Keratinocyte (primary cell): ENCODE measurements around the gene PTPRD. TPM values are rescaled to one million over a fixed set of nuclear protein-coding genes. Genes with fewer than 3 reads are reported as not detected.

Experiments
- DNase-seq: peaks from one replicate; pipeline ENCODE4 v3.0.0-alpha.2; 2011; ENCODE audit warnings: low read depth, missing footprints, low spot score
- FAIRE-seq: peaks from 2 replicates; lab custom pipeline; 2011; peaks lifted over from hg19 to GRCh38; lab: Jason Lieb, UNC
- H2AFZ ChIP-seq: 2 replicates; pipeline ENCODE4 v1.6.0; 2012; ENCODE audit warnings: low read length, control low read depth, inconsistent platforms; ENCODE audit not compliant: control insufficient read depth
- H3K27ac ChIP-seq: 2 replicates; pipeline ENCODE4 v1.5.1; 2011; ENCODE audit warnings: low read length; ENCODE audit not compliant: control insufficient read depth, insufficient read depth
- H3K27me3 ChIP-seq: 3 replicates; pipeline ENCODE4 v1.6.0; 2011; ENCODE audit warnings: low read length; ENCODE audit not compliant: control insufficient read depth, insufficient read depth; ENCODE audit errors: extremely low read depth
- H3K36me3 ChIP-seq, 2 experiments: 2 replicates in 1 of 2; 3 replicates in 1 of 2; pipeline ENCODE4 v1.5.1; 2011; ENCODE audit warnings: low read length in 2 of 2, mild to moderate bottlenecking in 1 of 2; ENCODE audit not compliant: control insufficient read depth in 2 of 2, insufficient read depth in 2 of 2; ENCODE audit errors: extremely low read depth in 1 of 2
- H3K4me1 ChIP-seq: 3 replicates; pipeline ENCODE4 v1.5.1; 2011; ENCODE audit warnings: low read length; ENCODE audit not compliant: control insufficient read depth, insufficient read depth; ENCODE audit errors: extremely low read depth
- H3K4me2 ChIP-seq: 3 replicates; pipeline ENCODE4 v1.6.0; 2011; ENCODE audit warnings: low read depth, low read length; ENCODE audit not compliant: control insufficient read depth, insufficient read depth; ENCODE audit errors: extremely low read depth
- H3K4me3 ChIP-seq, 3 experiments: fragments of 200-600 bp in 1 of 3; sonication (generic) in 1 of 3; 2 replicates in 2 of 3; 3 replicates in 1 of 3; pipeline ENCODE4 v1.5.1; 2011 to 2016; ENCODE audit warnings: low read length in 3 of 3, mild to moderate bottlenecking in 3 of 3, control low read depth in 2 of 3, inconsistent platforms in 1 of 3, low read depth in 1 of 3, mixed read lengths in 1 of 3, mixed run types in 1 of 3, moderate library complexity in 1 of 3; ENCODE audit not compliant: control insufficient read depth in 2 of 3, insufficient read depth in 2 of 3; ENCODE audit errors: extremely low read depth in 1 of 3
- H3K79me2 ChIP-seq: 2 replicates; pipeline ENCODE4 v1.6.0; 2012; ENCODE audit warnings: low read length; ENCODE audit not compliant: control insufficient read depth, insufficient read depth
- H3K9ac ChIP-seq: 3 replicates; pipeline ENCODE4 v1.6.0; 2011; ENCODE audit warnings: low read length; ENCODE audit not compliant: control insufficient read depth, insufficient read depth; ENCODE audit errors: extremely low read depth
- H3K9me1 ChIP-seq: 3 replicates; pipeline ENCODE4 v1.6.0; 2011; ENCODE audit warnings: low read length; ENCODE audit not compliant: control insufficient read depth, insufficient read depth; ENCODE audit errors: extremely low read depth
- H3K9me3 ChIP-seq: 2 replicates; pipeline ENCODE4 v1.5.1; 2012; ENCODE audit warnings: low read depth, low read length; ENCODE audit not compliant: control insufficient read depth
- H4K20me1 ChIP-seq: 3 replicates; pipeline ENCODE4 v1.6.0; 2011; ENCODE audit warnings: low read length; ENCODE audit not compliant: control insufficient read depth, insufficient read depth; ENCODE audit errors: extremely low read depth
- EZH2 ChIP-seq: IDR thresholded peaks from one replicate; pipeline ENCODE4 v1.6.1; 2012; ENCODE audit warnings: inconsistent platforms, mild to moderate bottlenecking, low read length, moderate library complexity
- dilution Hi-C: fragments of 300-500 bp; cut with MboI; formaldehyde crosslinking; loops from one replicate; pipeline ENCODE4 v1.7.0; 2020; ENCODE audit warnings: low sequenced_read_pairs; ENCODE audit not compliant: extremely low pct_ligation_motif_present
- polyA plus RNA-seq, 5 experiments: library from polyadenylated mRNA; depleted of rRNA in 3 of 5; stranded (reverse) in 3 of 5; stranded (forward) in 1 of 5; unstranded in 1 of 5; fragments of >200 nt; gene quantifications; 1 replicate in 1 of 5; 2 replicates in 3 of 5; 3 replicates in 1 of 5; pipeline versions ENCODE4 v1.2.1 to v1.2.3, GENCODE V29; 2011 to 2012; ENCODE audit warnings: missing spikeins in 2 of 5, low read depth in 1 of 5, low replicate concordance in 1 of 5
- TF ChIP-seq, protein P1 (sequence below), 3 experiments: IDR thresholded peaks in 1 of 3; conservative IDR thresholded peaks in 1 of 3; optimal IDR thresholded peaks in 1 of 3; 2 replicates in 2 of 3; 3 replicates in 1 of 3; pipeline versions ENCODE3 to v1.5.1; 2011; ENCODE audit warnings: low read length in 3 of 3, mild to moderate bottlenecking in 3 of 3, moderate library complexity in 2 of 3, control low read depth in 1 of 3, inconsistent platforms in 1 of 3; ENCODE audit not compliant: insufficient read depth in 2 of 3; ENCODE audit errors: extremely low read depth in 1 of 3

PTPRD gene
- polyA plus RNA-seq, 1 donor (not counting 4 experiments of a cell fraction or from before 2014, with no cell fraction given): 0.10 TPM

DNA sequence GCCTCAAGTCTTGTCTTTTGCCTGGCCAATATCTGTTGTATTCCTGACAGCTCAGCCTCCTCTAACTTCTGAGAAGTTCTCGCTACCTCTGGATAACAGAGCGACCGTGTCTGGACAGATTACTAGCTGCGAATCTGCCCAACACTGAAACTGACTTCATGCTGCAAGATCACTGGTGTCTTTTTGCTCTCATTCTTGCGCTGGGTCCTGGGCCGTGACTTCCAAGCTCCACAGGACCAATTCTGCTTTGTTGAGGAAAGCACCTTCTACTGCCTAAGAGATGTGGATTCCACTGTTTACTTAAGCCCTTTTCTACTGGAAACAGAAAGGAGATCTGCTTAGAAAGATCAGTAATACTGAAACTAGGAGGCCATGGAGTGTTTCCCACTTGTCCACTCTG lies 1834.4 kb downstream of the PTPRD start:
- Histone ChIP-seq H3K9ac (no peak overlapping the region), H3K9me1 (no peaks in the 10 kb centered on the region), H3K79me2 (no peaks in the 10 kb centered on the region), H4K20me1 (no peaks in the 10 kb centered on the region), H2AFZ (no peak overlapping the region), H3K4me1 (no peaks in the 10 kb centered on the region), H3K27me3 (no peaks in the 10 kb centered on the region), H3K9me3 (no peaks in the 10 kb centered on the region), H3K36me3 (no peaks in the 10 kb centered on the region), H3K27ac (no peak overlapping the region), H3K4me3 (no peak overlapping the region), H3K4me2 (no peak overlapping the region)
- dilution Hi-C loops: no loop called here
- DNase-seq (no peak), FAIRE-seq (no peak)
- TF ChIP-seq EZH2: no peak
- TF ChIP-seq, protein P1, sequence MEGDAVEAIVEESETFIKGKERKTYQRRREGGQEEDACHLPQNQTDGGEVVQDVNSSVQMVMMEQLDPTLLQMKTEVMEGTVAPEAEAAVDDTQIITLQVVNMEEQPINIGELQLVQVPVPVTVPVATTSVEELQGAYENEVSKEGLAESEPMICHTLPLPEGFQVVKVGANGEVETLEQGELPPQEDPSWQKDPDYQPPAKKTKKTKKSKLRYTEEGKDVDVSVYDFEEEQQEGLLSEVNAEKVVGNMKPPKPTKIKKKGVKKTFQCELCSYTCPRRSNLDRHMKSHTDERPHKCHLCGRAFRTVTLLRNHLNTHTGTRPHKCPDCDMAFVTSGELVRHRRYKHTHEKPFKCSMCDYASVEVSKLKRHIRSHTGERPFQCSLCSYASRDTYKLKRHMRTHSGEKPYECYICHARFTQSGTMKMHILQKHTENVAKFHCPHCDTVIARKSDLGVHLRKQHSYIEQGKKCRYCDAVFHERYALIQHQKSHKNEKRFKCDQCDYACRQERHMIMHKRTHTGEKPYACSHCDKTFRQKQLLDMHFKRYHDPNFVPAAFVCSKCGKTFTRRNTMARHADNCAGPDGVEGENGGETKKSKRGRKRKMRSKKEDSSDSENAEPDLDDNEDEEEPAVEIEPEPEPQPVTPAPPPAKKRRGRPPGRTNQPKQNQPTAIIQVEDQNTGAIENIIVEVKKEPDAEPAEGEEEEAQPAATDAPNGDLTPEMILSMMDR (optimal IDR thresholded peaks at IDR 0.05 in 1 of 3, IDR thresholded peaks at IDR 0.05 in 1 of 3, conservative IDR thresholded peaks at IDR 0.05 in 1 of 3; ENCODE audit: extremely low read depth in 1 of 3, insufficient read depth in 2 of 3, low read length in 3 of 3): no peak

DNA sequence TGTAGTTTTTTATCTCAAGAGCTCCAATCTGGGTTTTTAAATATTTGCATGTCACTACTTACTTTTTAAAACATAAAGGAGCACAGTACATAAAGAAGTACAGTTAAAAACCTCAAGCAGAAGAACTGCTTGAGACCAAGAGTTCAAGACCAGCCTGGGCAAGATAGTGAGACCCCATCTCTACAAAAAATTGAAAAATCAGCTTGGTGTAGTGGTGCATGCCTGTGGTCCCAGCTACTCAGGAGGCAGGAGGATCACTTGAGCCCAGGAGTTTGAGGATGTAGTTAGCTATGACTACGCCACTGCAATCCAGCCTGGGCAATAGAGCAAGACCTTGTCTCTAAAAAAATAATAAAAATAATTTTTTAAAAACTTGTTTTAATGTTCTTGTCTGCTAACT lies 1840.5 kb downstream of the PTPRD start:
- no peak overlapping the region for H2AFZ ChIP-seq
- DNase-seq (no peak), FAIRE-seq (no peak)
- no peaks in the 10 kb centered on the region for H3K36me3 ChIP-seq
- TF ChIP-seq, protein P1 (optimal IDR thresholded peaks at IDR 0.05 in 1 of 3, IDR thresholded peaks at IDR 0.05 in 1 of 3, conservative IDR thresholded peaks at IDR 0.05 in 1 of 3; ENCODE audit: extremely low read depth in 1 of 3, insufficient read depth in 2 of 3, low read length in 3 of 3): no peak
- no peak for TF ChIP-seq EZH2
- no peaks in the 10 kb centered on the region for H3K79me2 ChIP-seq
- H3K4me1 ChIP-seq: no peaks in the 10 kb centered on the region
- no peak overlapping the region for H3K27ac ChIP-seq
- no peaks in the 10 kb centered on the region for H3K27me3 ChIP-seq
- no peak overlapping the region for H3K4me3 ChIP-seq
- no peaks in the 10 kb centered on the region for H3K9me3 ChIP-seq
- no peak overlapping the region for H3K9ac ChIP-seq
- no peaks in the 10 kb centered on the region for H3K9me1 ChIP-seq
- H3K4me2 ChIP-seq: no peak overlapping the region
- dilution Hi-C loops: no loop called here
- no peaks in the 10 kb centered on the region for H4K20me1 ChIP-seq
